ENCODE results near the gene SVEP1. TPM values are rescaled to one million over a fixed set of nuclear protein-coding genes. Genes with fewer than 3 reads are reported as not detected.

SVEP1 gene
- total and polyA plus RNA-seq, 2 experiments from 2014 or later, result 5.3 to 14.6 TPM

DNA sequence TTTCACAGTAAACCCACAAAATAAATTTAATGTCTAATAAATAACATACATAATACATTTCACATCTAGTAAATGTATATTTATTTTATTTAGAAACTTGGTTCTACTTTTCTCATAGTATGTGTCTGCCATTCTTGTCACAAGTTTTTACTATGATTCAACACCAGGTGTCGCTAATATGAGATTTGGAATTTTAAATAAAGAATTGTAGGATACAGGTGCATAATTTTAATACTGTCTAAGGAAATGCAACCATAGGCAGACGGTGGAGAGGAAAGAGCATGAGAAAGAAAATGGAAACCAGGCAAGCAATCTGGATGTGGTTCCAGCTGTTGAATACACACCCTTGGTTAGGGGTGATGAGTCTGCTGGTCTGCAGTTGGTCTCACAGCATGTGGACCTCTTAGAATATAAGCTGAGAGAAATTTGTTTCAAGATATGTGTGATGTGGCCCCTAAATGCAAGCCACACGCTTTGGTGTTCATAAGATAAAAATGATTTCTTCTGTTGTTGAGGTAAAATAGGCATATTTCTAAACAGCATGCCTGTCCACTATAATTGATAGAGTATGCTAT lies 127.2 kb downstream of the SVEP1 start:
- 35% methylated on average over 3 of the region's 3 CpGs for WGBS (ENCODE audit: low lambda C conversion rate, missing lambda C conversion rate)
- Histone ChIP-seq H3K4me2 (no peak overlapping the region), H3K9me3 (ENCODE audit: low read depth) (no peaks in the 10 kb centered on the region), H3K27ac (no peak overlapping the region), H4K20me1 (ENCODE audit: insufficient read depth, poor library complexity, severe bottlenecking) (no peaks in the 10 kb centered on the region), H3K4me3 (no peak overlapping the region), H3K4me1 (ENCODE audit: insufficient read depth) (no peaks in the 10 kb centered on the region), H3K9me2 (replicated peaks; ENCODE audit: insufficient read depth) (no peaks in the 10 kb centered on the region), H3K36me3 (replicated peaks; ENCODE audit: insufficient read depth, low read depth) (no peaks in the 10 kb centered on the region), H3K79me2 (no peaks in the 10 kb centered on the region), H3K27me3 (no peaks in the 10 kb centered on the region), H2AFZ (no peak overlapping the region)
- TF ChIP-seq EZH2 (IDR thresholded peaks at IDR 0.05; ENCODE audit: borderline replicate concordance) (no peak), EZH2phosphoT487 (IDR thresholded peaks at IDR 0.05; ENCODE audit: low read depth, severe bottlenecking, unreplicated experiment) (no peak)
- TF ChIP-seq, protein P1, sequence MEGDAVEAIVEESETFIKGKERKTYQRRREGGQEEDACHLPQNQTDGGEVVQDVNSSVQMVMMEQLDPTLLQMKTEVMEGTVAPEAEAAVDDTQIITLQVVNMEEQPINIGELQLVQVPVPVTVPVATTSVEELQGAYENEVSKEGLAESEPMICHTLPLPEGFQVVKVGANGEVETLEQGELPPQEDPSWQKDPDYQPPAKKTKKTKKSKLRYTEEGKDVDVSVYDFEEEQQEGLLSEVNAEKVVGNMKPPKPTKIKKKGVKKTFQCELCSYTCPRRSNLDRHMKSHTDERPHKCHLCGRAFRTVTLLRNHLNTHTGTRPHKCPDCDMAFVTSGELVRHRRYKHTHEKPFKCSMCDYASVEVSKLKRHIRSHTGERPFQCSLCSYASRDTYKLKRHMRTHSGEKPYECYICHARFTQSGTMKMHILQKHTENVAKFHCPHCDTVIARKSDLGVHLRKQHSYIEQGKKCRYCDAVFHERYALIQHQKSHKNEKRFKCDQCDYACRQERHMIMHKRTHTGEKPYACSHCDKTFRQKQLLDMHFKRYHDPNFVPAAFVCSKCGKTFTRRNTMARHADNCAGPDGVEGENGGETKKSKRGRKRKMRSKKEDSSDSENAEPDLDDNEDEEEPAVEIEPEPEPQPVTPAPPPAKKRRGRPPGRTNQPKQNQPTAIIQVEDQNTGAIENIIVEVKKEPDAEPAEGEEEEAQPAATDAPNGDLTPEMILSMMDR (IDR thresholded peaks at IDR 0.05; ENCODE audit: poor library complexity), result peak; percentile 58
- no peak for DNase-seq (ENCODE audit: low spot score)

GRCh38 chr9:110451726-110452125 lies 127.8 kb downstream of the SVEP1 start:
- H3K27me3 ChIP-seq, result no peaks in the 10 kb centered on the region
- H3K4me2 ChIP-seq, result no peak overlapping the region
- H3K4me3 ChIP-seq, result no peak overlapping the region
- H2AFZ ChIP-seq, result no peak overlapping the region
- no peaks in the 10 kb centered on the region for H4K20me1 ChIP-seq (ENCODE audit: insufficient read depth, poor library complexity, severe bottlenecking)
- H3K27ac ChIP-seq, result no peak overlapping the region
- DNase-seq (ENCODE audit: low spot score), result no peak
- no peaks in the 10 kb centered on the region for H3K79me2 ChIP-seq
- H3K4me1 ChIP-seq (ENCODE audit: insufficient read depth), result no peaks in the 10 kb centered on the region
- 83% methylated on average over 2 of the region's 2 CpGs for WGBS (ENCODE audit: low lambda C conversion rate, missing lambda C conversion rate)
- TF ChIP-seq EZH2 (IDR thresholded peaks at IDR 0.05; ENCODE audit: borderline replicate concordance) (no peak), EZH2phosphoT487 (IDR thresholded peaks at IDR 0.05; ENCODE audit: low read depth, severe bottlenecking, unreplicated experiment) (no peak)
- TF ChIP-seq, protein P1 (IDR thresholded peaks at IDR 0.05; ENCODE audit: poor library complexity), result no peak
- H3K9me3 ChIP-seq (ENCODE audit: low read depth), result no peaks in the 10 kb centered on the region
- no peaks in the 10 kb centered on the region for H3K9me2 ChIP-seq (replicated peaks; ENCODE audit: insufficient read depth)
- H3K36me3 ChIP-seq (replicated peaks; ENCODE audit: insufficient read depth, low read depth), result no peaks in the 10 kb centered on the region

GRCh38 chr9:110447476-110447875 lies 132.1 kb downstream of the SVEP1 start:
- no peak overlapping the region for H3K4me3 ChIP-seq
- no peaks in the 10 kb centered on the region for H3K36me3 ChIP-seq (replicated peaks; ENCODE audit: insufficient read depth, low read depth)
- TF ChIP-seq EZH2 (IDR thresholded peaks at IDR 0.05; ENCODE audit: borderline replicate concordance), result no peak
- TF ChIP-seq EZH2phosphoT487 (IDR thresholded peaks at IDR 0.05; ENCODE audit: low read depth, severe bottlenecking, unreplicated experiment), result no peak
- TF ChIP-seq, protein P1 (IDR thresholded peaks at IDR 0.05; ENCODE audit: poor library complexity), result no peak
- H3K4me1 ChIP-seq (ENCODE audit: insufficient read depth), result no peaks in the 10 kb centered on the region
- H3K4me2 ChIP-seq, result no peak overlapping the region
- H3K27me3 ChIP-seq, result no peaks in the 10 kb centered on the region
- H2AFZ ChIP-seq, result no peak overlapping the region
- no peaks in the 10 kb centered on the region for H3K9me3 ChIP-seq (ENCODE audit: low read depth)
- no peaks in the 10 kb centered on the region for H3K79me2 ChIP-seq
- H3K27ac ChIP-seq, result no peak overlapping the region
- no peaks in the 10 kb centered on the region for H3K9me2 ChIP-seq (replicated peaks; ENCODE audit: insufficient read depth)
- H4K20me1 ChIP-seq (ENCODE audit: insufficient read depth, poor library complexity, severe bottlenecking), result no peaks in the 10 kb centered on the region
- no peak for DNase-seq (ENCODE audit: low spot score)

GRCh38 chr9:110446171-110446570 lies 133.4 kb downstream of the SVEP1 start:
- Histone ChIP-seq H3K36me3 (replicated peaks; ENCODE audit: insufficient read depth, low read depth) (no peaks in the 10 kb centered on the region), H2AFZ (no peak overlapping the region), H3K4me2 (no peak overlapping the region), H3K79me2 (no peaks in the 10 kb centered on the region), H3K4me1 (ENCODE audit: insufficient read depth) (no peaks in the 10 kb centered on the region), H3K9me2 (replicated peaks; ENCODE audit: insufficient read depth) (no peaks in the 10 kb centered on the region), H4K20me1 (ENCODE audit: insufficient read depth, poor library complexity, severe bottlenecking) (no peaks in the 10 kb centered on the region), H3K27ac (no peak overlapping the region), H3K9me3 (ENCODE audit: low read depth) (no peaks in the 10 kb centered on the region), H3K4me3 (no peak overlapping the region), H3K27me3 (no peaks in the 10 kb centered on the region)
- TF ChIP-seq, protein P1 (IDR thresholded peaks at IDR 0.05; ENCODE audit: poor library complexity), result no peak
- no peak for TF ChIP-seq EZH2 (IDR thresholded peaks at IDR 0.05; ENCODE audit: borderline replicate concordance)
- no peak for TF ChIP-seq EZH2phosphoT487 (IDR thresholded peaks at IDR 0.05; ENCODE audit: low read depth, severe bottlenecking, unreplicated experiment)
- DNase-seq (ENCODE audit: low spot score), result no peak

Measured in hepatocyte (in vitro differentiated cells).